ENCODE measurements around the gene ECSIT. TPM values are rescaled to one million over a fixed set of nuclear protein-coding genes. Genes with fewer than 3 reads are reported as not detected.
"Not testable (repeated sequence)": the region's sequence is repeated elsewhere in the genome, so short reads cannot be mapped to it uniquely, and the experiment has no call there.

Gene ECSIT
- total RNA-seq = 32.1 to 34.4 TPM (median 32.2 TPM) in 3 replicates

GRCh38 chr19:11528551-11529341 lies at the start of gene ECSIT:
Gene ECSIT (minus strand): TSS chr19:11529134. CDS start chr19:11519170, 9,964 bp downstream.
- Mint-ChIP-seq H3K9me3 (no peaks in the 10 kb centered on the region), H3K27me3 (ENCODE audit: low read depth) (no peaks in the 10 kb centered on the region), H3K4me3 (peak within 1 kb of the TSS; percentile 98), H3K4me1 (peaks cover 8% of the 10 kb centered on the region), H3K36me3 (peaks cover 3% of the 10 kb centered on the region), H3K27ac (peak within 1 kb of the TSS; percentile 97)
- no peak for TF ChIP-seq CTCF (IDR thresholded peaks at IDR 0.05; ENCODE audit: unreplicated experiment)
- peak; percentile 78 to 88 for DNase-seq (ENCODE audit: low spot score in 2 of 2, unreplicated experiment in 2 of 2)

GRCh38 chr19:11577451-11578257 lies 48.7 kb upstream of the ECSIT start, which contains the start of gene ACP5:
Gene ACP5 (minus strand): TSS chr19:11577645. CDS start chr19:11577317, 328 bp downstream.
- Mint-ChIP-seq H3K27me3 (ENCODE audit: low read depth) (peaks cover 12% of the 10 kb centered on the region), H3K4me1 (peaks cover 3% of the 10 kb centered on the region), H3K36me3 (no peaks in the 10 kb centered on the region), H3K4me3 (peak within 1 kb of the TSS; percentile 41), H3K9me3 (no peaks in the 10 kb centered on the region), H3K27ac (no peak within 1 kb of the TSS)
- no peak for DNase-seq (ENCODE audit: low spot score in 2 of 2, unreplicated experiment in 2 of 2)
- TF ChIP-seq CTCF (IDR thresholded peaks at IDR 0.05; ENCODE audit: unreplicated experiment) = no peak

GRCh38 chr19:11576227-11576626 lies 47.3 kb upstream of the ECSIT start:
- Mint-ChIP-seq H3K27ac (no peak overlapping the region), H3K9me3 (no peaks in the 10 kb centered on the region), H3K4me3 (no peak overlapping the region), H3K4me1 (no peaks in the 10 kb centered on the region), H3K36me3 (no peaks in the 10 kb centered on the region), H3K27me3 (ENCODE audit: low read depth) (peaks cover 12% of the 10 kb centered on the region)
- no peak for TF ChIP-seq CTCF (IDR thresholded peaks at IDR 0.05; ENCODE audit: unreplicated experiment)
- DNase-seq (ENCODE audit: low spot score in 2 of 2, unreplicated experiment in 2 of 2) = no peak

- Mint-ChIP-seq H3K4me3 (no peak overlapping the region), H3K9me3 (no peaks in the 10 kb centered on the region), H3K27me3 (ENCODE audit: low read depth) (peaks cover 8% of the 10 kb centered on the region), H3K4me1 (no peaks in the 10 kb centered on the region), H3K27ac (no peak overlapping the region), H3K36me3 (no peaks in the 10 kb centered on the region)
- no peak for DNase-seq (ENCODE audit: low spot score in 2 of 2, unreplicated experiment in 2 of 2)
- no peak for TF ChIP-seq CTCF (IDR thresholded peaks at IDR 0.05; ENCODE audit: unreplicated experiment)
Observed at GRCh38 chr19:11574689-11575088, 45.8 kb upstream of the ECSIT start.

- not testable (repeated sequence) for H3K4me3 Mint-ChIP-seq; DNase-seq (ENCODE audit: low spot score in 2 of 2, unreplicated experiment in 2 of 2); H3K27ac Mint-ChIP-seq; H3K4me1 Mint-ChIP-seq; H3K36me3 Mint-ChIP-seq; H3K27me3 Mint-ChIP-seq (ENCODE audit: low read depth); H3K9me3 Mint-ChIP-seq
Observed at GRCh38 chr19:11573763-11574162, 44.8 kb upstream of the ECSIT start.

- not testable (repeated sequence) for H3K4me1 Mint-ChIP-seq; H3K36me3 Mint-ChIP-seq; H3K9me3 Mint-ChIP-seq; H3K27me3 Mint-ChIP-seq (ENCODE audit: low read depth); DNase-seq (ENCODE audit: low spot score in 2 of 2, unreplicated experiment in 2 of 2); H3K27ac Mint-ChIP-seq; H3K4me3 Mint-ChIP-seq
Observed at GRCh38 chr19:11573354-11573753, 44.4 kb upstream of the ECSIT start.

Data from mesothelial cell of epicardium (in vitro differentiated cells).